Measurements from ENCODE around the gene LCMT1.

DNA sequence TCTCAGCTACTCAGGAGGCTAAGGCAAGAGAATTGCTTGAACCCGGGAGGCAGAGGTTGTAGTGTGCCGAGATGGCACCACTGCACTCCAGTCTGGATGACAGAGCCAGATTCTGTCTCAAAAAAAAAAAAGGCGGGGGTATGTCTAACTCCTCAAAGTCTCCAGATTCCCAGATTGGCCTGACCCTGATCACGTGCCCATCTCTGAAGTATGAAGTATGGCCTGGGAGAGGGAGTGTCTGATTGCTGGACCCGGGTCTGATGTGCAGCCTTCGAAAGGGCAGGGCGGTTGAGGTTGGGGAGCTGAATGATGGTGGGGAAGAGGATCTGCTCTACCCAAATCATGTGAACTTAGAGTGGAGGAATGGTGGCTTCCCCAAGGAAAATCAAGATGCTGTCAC, 87.9 kb downstream of the LCMT1 start:
- TF ChIP-seq ATF3 (CRISPR knock-in tag; conservative IDR thresholded peaks at IDR 0.05), result no peak
- no peak for TF ChIP-seq PRRX2 (CRISPR knock-in tag; IDR thresholded peaks at IDR 0.05)
- TF ChIP-seq, protein P1, sequence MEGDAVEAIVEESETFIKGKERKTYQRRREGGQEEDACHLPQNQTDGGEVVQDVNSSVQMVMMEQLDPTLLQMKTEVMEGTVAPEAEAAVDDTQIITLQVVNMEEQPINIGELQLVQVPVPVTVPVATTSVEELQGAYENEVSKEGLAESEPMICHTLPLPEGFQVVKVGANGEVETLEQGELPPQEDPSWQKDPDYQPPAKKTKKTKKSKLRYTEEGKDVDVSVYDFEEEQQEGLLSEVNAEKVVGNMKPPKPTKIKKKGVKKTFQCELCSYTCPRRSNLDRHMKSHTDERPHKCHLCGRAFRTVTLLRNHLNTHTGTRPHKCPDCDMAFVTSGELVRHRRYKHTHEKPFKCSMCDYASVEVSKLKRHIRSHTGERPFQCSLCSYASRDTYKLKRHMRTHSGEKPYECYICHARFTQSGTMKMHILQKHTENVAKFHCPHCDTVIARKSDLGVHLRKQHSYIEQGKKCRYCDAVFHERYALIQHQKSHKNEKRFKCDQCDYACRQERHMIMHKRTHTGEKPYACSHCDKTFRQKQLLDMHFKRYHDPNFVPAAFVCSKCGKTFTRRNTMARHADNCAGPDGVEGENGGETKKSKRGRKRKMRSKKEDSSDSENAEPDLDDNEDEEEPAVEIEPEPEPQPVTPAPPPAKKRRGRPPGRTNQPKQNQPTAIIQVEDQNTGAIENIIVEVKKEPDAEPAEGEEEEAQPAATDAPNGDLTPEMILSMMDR (IDR thresholded peaks at IDR 0.05), result no peak
- TF ChIP-seq, protein P2, sequence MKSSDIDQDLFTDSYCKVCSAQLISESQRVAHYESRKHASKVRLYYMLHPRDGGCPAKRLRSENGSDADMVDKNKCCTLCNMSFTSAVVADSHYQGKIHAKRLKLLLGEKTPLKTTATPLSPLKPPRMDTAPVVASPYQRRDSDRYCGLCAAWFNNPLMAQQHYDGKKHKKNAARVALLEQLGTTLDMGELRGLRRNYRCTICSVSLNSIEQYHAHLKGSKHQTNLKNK (CRISPR knock-in tag; IDR thresholded peaks at IDR 0.05), result no peak
- TF ChIP-seq FOXP1 (CRISPR knock-in tag; IDR thresholded peaks at IDR 0.05; ENCODE audit: borderline replicate concordance), result no peak
- TF ChIP-seq ATF2 (CRISPR knock-in tag; IDR thresholded peaks at IDR 0.05; ENCODE audit: borderline replicate concordance, low read depth), result no peak
- TF ChIP-seq NR2C2 (CRISPR knock-in tag; IDR thresholded peaks at IDR 0.05), result no peak
